WTC11 (cell line): Measurements from ENCODE around the gene SRPK1. TPM values are rescaled to one million over a fixed set of nuclear protein-coding genes. Genes with fewer than 3 reads are reported as not detected.

Source experiments
- JUN ChIP-seq: sonication (generic); formaldehyde crosslinking; IDR thresholded peaks from 2 replicates; pipeline ENCODE4 v1.8.0; 2023; ENCODE audit warnings: mild to moderate bottlenecking, missing genetic modification reagents
- total RNA-seq: library from RNA; stranded (reverse); gene quantifications from 3 replicates; pipeline ENCODE4 v1.2.3, GENCODE V29; 2021
- TF ChIP-seq, protein P1 (sequence below): sonication (generic); formaldehyde crosslinking; IDR thresholded peaks from 2 replicates; pipeline ENCODE4 v1.8.0; 2023; ENCODE audit warnings: missing genetic modification reagents, mild to moderate bottlenecking, borderline replicate concordance

The SRPK1 gene
- total RNA-seq, 1 experiment from 2014 or later: 100.0 TPM

DNA sequence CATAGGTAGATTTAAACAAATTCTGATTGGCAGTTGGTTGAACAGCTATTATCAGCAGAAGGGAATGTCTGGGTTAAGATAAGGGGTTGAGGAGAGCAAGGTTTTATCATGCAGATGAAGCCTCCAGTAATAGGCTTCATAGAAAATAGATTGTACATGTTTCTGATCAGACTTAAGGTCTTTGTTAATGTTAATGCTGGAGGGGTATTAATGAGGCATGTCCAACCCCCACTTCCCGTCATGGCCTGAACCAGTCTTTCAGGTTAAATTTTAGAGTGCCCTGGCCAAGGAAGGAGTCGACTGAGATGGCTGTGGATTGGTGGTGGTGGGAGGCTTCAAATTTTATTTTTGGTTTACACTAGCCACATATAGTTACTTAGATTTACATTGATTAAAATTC, 136.7 kb downstream of the SRPK1 start (continued):
- TF ChIP-seq, protein P1, sequence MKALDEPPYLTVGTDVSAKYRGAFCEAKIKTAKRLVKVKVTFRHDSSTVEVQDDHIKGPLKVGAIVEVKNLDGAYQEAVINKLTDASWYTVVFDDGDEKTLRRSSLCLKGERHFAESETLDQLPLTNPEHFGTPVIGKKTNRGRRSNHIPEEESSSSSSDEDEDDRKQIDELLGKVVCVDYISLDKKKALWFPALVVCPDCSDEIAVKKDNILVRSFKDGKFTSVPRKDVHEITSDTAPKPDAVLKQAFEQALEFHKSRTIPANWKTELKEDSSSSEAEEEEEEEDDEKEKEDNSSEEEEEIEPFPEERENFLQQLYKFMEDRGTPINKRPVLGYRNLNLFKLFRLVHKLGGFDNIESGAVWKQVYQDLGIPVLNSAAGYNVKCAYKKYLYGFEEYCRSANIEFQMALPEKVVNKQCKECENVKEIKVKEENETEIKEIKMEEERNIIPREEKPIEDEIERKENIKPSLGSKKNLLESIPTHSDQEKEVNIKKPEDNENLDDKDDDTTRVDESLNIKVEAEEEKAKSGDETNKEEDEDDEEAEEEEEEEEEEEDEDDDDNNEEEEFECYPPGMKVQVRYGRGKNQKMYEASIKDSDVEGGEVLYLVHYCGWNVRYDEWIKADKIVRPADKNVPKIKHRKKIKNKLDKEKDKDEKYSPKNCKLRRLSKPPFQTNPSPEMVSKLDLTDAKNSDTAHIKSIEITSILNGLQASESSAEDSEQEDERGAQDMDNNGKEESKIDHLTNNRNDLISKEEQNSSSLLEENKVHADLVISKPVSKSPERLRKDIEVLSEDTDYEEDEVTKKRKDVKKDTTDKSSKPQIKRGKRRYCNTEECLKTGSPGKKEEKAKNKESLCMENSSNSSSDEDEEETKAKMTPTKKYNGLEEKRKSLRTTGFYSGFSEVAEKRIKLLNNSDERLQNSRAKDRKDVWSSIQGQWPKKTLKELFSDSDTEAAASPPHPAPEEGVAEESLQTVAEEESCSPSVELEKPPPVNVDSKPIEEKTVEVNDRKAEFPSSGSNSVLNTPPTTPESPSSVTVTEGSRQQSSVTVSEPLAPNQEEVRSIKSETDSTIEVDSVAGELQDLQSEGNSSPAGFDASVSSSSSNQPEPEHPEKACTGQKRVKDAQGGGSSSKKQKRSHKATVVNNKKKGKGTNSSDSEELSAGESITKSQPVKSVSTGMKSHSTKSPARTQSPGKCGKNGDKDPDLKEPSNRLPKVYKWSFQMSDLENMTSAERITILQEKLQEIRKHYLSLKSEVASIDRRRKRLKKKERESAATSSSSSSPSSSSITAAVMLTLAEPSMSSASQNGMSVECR (CRISPR knock-in tag): no peak
- TF ChIP-seq JUN: no peak

Other genes with a start within 250 kb of the SRPK1 start
- 27.0 to 29.4 TPM (median 27.2 TPM) in 3 replicates for gene FKBP5, start 232.2 kb downstream of the SRPK1 start, total RNA-seq
- 1.0 to 2.0 TPM (median 1.4 TPM) in 3 replicates for gene ARMC12, start 184.1 kb downstream of the SRPK1 start, total RNA-seq
- gene CLPSL2, start 144.5 kb downstream of the SRPK1 start, total RNA-seq: 2.8 to 6.2 TPM (median 3.4 TPM) in 3 replicates
- gene CLPSL1, start 140.1 kb downstream of the SRPK1 start, total RNA-seq: 0.34 to 0.55 TPM (median 0.42 TPM) in 3 replicates
- 2.6 to 6.6 TPM (median 3.3 TPM) in 3 replicates for gene CLPS, start 123.8 kb downstream of the SRPK1 start, total RNA-seq
- gene LHFPL5, start 115.7 kb downstream of the SRPK1 start, total RNA-seq: not detected in 3 replicates
- gene SLC26A8, start 103.5 kb upstream of the SRPK1 start, total RNA-seq: 0.46 to 0.80 TPM (median 0.50 TPM) in 3 replicates
- gene MAPK14, start 106.7 kb upstream of the SRPK1 start, total RNA-seq: 30.8 to 34.7 TPM (median 34.0 TPM) in 3 replicates
- gene MAPK13, start 209.4 kb upstream of the SRPK1 start, total RNA-seq: 13.6 to 17.8 TPM (median 17.0 TPM) in 3 replicates